Measurements from ENCODE around the gene NCOA7.
"Not testable (repeated sequence)": the region's sequence is repeated elsewhere in the genome, so short reads cannot be mapped to it uniquely, and the experiment has no call there.

The NCOA7 gene

GRCh38 chr6:125769147-125769783 is 21.5 kb upstream of the NCOA7 start:
- no peak for DNase-seq (ENCODE audit: low read depth)
- TF ChIP-seq, protein P1, sequence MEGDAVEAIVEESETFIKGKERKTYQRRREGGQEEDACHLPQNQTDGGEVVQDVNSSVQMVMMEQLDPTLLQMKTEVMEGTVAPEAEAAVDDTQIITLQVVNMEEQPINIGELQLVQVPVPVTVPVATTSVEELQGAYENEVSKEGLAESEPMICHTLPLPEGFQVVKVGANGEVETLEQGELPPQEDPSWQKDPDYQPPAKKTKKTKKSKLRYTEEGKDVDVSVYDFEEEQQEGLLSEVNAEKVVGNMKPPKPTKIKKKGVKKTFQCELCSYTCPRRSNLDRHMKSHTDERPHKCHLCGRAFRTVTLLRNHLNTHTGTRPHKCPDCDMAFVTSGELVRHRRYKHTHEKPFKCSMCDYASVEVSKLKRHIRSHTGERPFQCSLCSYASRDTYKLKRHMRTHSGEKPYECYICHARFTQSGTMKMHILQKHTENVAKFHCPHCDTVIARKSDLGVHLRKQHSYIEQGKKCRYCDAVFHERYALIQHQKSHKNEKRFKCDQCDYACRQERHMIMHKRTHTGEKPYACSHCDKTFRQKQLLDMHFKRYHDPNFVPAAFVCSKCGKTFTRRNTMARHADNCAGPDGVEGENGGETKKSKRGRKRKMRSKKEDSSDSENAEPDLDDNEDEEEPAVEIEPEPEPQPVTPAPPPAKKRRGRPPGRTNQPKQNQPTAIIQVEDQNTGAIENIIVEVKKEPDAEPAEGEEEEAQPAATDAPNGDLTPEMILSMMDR (IDR thresholded peaks at IDR 0.05; ENCODE audit: low read depth, low read length, missing control alignments): no peak
- in situ Hi-C loops (cut with HindIII; ENCODE audit: low sequenced_read_pairs): loop anchor here (25.0 kb wide), 1 partner anchor 632 kb away; no protein-coding TSS in a partner anchor
- H3K4me3 ChIP-seq (ENCODE audit: low read depth, low read length): no peak overlapping the region

GRCh38 chr6:125773387-125774341 is 17.1 kb upstream of the NCOA7 start:
- in situ Hi-C loops (cut with HindIII; ENCODE audit: low sequenced_read_pairs): loop anchor here (25.0 kb wide), 1 partner anchor 636 kb away; no protein-coding TSS in a partner anchor
- TF ChIP-seq, protein P1 (IDR thresholded peaks at IDR 0.05; ENCODE audit: low read depth, low read length, missing control alignments): no peak
- no peak for DNase-seq (ENCODE audit: low read depth)
- H3K4me3 ChIP-seq (ENCODE audit: low read depth, low read length): no peak overlapping the region

GRCh38 chr6:125776107-125776826 is 14.5 kb upstream of the NCOA7 start:
- not testable (repeated sequence) for H3K4me3 ChIP-seq (ENCODE audit: low read depth, low read length)

GRCh38 chr6:125779924-125780539 is 10.7 kb upstream of the NCOA7 start:
- peak; percentile 90 for DNase-seq (ENCODE audit: low read depth)
- TF ChIP-seq, protein P1 (IDR thresholded peaks at IDR 0.05; ENCODE audit: low read depth, low read length, missing control alignments): peak; percentile 14
- peak overlapping the region; percentile 57 for H3K4me3 ChIP-seq (ENCODE audit: low read depth, low read length)
- in situ Hi-C loops (cut with HindIII; ENCODE audit: low sequenced_read_pairs): loop anchor here (25.0 kb wide), 1 partner anchor 182 kb away; the partner anchor contains the start of gene HINT3

More at GRCh38 chr6:125776107-125776826, 14.5 kb upstream of the NCOA7 start:
- not testable (repeated sequence) for DNase-seq (ENCODE audit: low read depth)
- in situ Hi-C loops (cut with HindIII; ENCODE audit: low sequenced_read_pairs): loop anchor here (25.0 kb wide), 1 partner anchor 186 kb away; the partner anchor contains the start of gene HINT3

DNA sequence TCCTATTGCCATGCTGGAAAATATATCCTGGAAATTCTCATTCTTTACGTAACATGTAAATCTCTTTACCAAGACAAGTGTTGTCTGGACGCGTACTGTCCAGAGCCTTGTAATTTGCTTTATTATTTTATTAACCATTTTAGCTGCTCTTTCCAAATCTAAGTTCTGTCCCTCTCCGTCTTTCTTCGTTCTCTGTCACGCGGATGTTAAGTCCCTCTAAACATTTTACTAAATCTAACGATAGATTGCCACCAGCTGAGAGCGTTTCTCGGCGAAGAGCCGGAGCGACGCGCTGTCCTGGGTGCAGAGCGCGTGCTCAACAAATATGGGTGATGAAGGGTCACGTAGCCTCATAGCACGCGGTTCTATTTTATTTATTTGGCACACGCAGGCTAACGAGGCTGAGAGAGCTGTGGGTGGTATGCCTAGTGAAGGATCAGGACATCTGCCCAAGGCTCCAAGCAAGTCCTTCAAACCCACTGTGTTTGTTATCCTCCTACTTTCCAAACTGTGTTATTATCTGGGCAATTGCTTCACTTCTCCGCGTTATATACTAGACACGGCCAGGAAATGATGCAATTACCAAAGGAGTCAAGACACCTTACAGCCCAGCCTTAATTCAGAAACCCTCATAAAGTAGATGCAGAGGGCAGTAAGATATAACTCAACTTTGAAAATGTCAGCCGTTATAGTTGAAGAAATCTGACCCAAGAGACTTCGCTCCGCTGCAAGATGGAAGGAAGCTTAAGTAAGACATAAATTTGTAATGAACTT is 10.0 kb upstream of the NCOA7 start:
- TF ChIP-seq, protein P1 (IDR thresholded peaks at IDR 0.05; ENCODE audit: low read depth, low read length, missing control alignments): no peak
- H3K4me3 ChIP-seq (ENCODE audit: low read depth, low read length): peak overlapping the region; percentile 57
- in situ Hi-C loops (cut with HindIII; ENCODE audit: low sequenced_read_pairs): loop anchor here (25.0 kb wide), 1 partner anchor 182 kb away; the partner anchor contains the start of gene HINT3
- peak; percentile 33 for DNase-seq (ENCODE audit: low read depth)

DNA sequence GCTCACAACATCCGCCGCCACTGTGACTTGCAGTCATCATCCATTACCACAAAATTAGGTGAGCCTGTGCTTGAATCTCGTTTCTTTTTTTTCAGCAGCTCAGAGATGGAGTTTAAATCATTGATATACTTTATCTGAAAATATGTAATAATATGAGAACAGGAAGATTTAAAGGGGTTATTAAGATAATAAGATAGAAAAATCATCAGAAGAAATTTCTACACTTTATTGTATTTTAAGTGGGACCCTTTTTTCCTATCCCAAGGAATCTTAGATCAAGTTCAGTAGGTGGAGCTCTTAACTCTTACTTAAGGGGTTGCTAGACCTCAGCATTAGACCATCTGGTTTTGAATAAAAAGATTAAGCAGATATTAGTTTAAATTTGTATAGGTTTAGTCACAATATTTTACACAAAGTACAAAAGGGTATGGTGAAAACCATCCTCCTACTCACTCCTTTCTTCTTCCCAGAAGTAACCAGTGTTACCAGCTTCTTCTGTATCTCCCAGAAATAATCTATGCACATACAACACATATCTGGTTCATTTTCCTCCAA is 9.4 kb upstream of the NCOA7 start:
- in situ Hi-C loops (cut with HindIII; ENCODE audit: low sequenced_read_pairs): loop anchor here (25.0 kb wide), 1 partner anchor 181 kb away; the partner anchor contains the start of gene HINT3
- TF ChIP-seq, protein P1 (IDR thresholded peaks at IDR 0.05; ENCODE audit: low read depth, low read length, missing control alignments): peak; percentile 7
- peak overlapping the region; percentile 57 for H3K4me3 ChIP-seq (ENCODE audit: low read depth, low read length)
- no peak for DNase-seq (ENCODE audit: low read depth)
